ENCODE results near the gene IGFBP3. TPM values are rescaled to one million over a fixed set of nuclear protein-coding genes. Genes with fewer than 3 reads are reported as not detected.

Gene IGFBP3
- total RNA-seq, 1 donor from 2014 or later = 22.0 TPM

- no peak for DNase-seq (ENCODE audit: low spot score)
- Mint-ChIP-seq H3K36me3 (no peaks in the 10 kb centered on the region), H3K9me3 (peaks cover 3% of the 10 kb centered on the region), H3K27me3 (ENCODE audit: insufficient read depth, low read depth) (peaks cover 9% of the 10 kb centered on the region), H3K27ac (no peak overlapping the region), H3K4me3 (no peak overlapping the region), H3K4me1 (no peaks in the 10 kb centered on the region)
- Histone ChIP-seq H3K79me2 (ENCODE audit: low read depth) (no peaks in the 10 kb centered on the region), H4K20me1 (ENCODE audit: low read depth) (no peaks in the 10 kb centered on the region), H3K9me3 (ENCODE audit: low read depth) (no peaks in the 10 kb centered on the region), H3K4me2 (no peak overlapping the region), H2AFZ (replicated peaks) (no peak overlapping the region), H3F3A (ENCODE audit: low read depth) (no peaks in the 10 kb centered on the region), H3K4me1 (no peaks in the 10 kb centered on the region), H3K4me3 (no peak overlapping the region), H3K9ac (no peak overlapping the region), H3K27ac (no peak overlapping the region), H3K27me3 (peaks cover 13% of the 10 kb centered on the region), H3K36me3 (no peaks in the 10 kb centered on the region)
- TF ChIP-seq CTCF (IDR thresholded peaks at IDR 0.05) (no peak), EZH2phosphoT487 (IDR thresholded peaks at IDR 0.05) (no peak), EZH2 (IDR thresholded peaks at IDR 0.05) (no peak)
Observed at GRCh38 chr7:45881759-45882464, 39.2 kb downstream of the IGFBP3 start.

- no peaks in the 10 kb centered on the region for H3K36me3 Mint-ChIP-seq
- no peak for DNase-seq (ENCODE audit: low spot score)
- Histone ChIP-seq H3K36me3 (no peaks in the 10 kb centered on the region), H3K27ac (no peak overlapping the region), H3K9ac (no peak overlapping the region), H3K27me3 (peaks cover 7% of the 10 kb centered on the region), H3K79me2 (ENCODE audit: low read depth) (no peaks in the 10 kb centered on the region), H3K4me3 (no peak overlapping the region), H2AFZ (replicated peaks) (no peak overlapping the region), H3K9me3 (ENCODE audit: low read depth) (no peaks in the 10 kb centered on the region), H3F3A (ENCODE audit: low read depth) (no peaks in the 10 kb centered on the region), H3K4me2 (no peak overlapping the region), H4K20me1 (ENCODE audit: low read depth) (no peaks in the 10 kb centered on the region), H3K4me1 (no peaks in the 10 kb centered on the region)
- H3K27ac Mint-ChIP-seq = no peak overlapping the region
- peaks cover 5% of the 10 kb centered on the region for H3K27me3 Mint-ChIP-seq (ENCODE audit: insufficient read depth, low read depth)
- H3K4me1 Mint-ChIP-seq = no peaks in the 10 kb centered on the region
- peaks cover 3% of the 10 kb centered on the region for H3K9me3 Mint-ChIP-seq
- H3K4me3 Mint-ChIP-seq = no peak overlapping the region
- TF ChIP-seq CTCF (IDR thresholded peaks at IDR 0.05) = no peak
Observed at GRCh38 chr7:45881280-45881758, 39.8 kb downstream of the IGFBP3 start.

GRCh38 chr7:45880433-45880860 lies 40.6 kb downstream of the IGFBP3 start:
- Histone ChIP-seq H3K36me3 (no peaks in the 10 kb centered on the region), H3K27ac (no peak overlapping the region), H3K27me3 (no peaks in the 10 kb centered on the region), H3K4me1 (no peaks in the 10 kb centered on the region), H3F3A (ENCODE audit: low read depth) (no peaks in the 10 kb centered on the region), H3K4me3 (no peak overlapping the region), H4K20me1 (ENCODE audit: low read depth) (no peaks in the 10 kb centered on the region), H3K9ac (no peak overlapping the region), H2AFZ (replicated peaks) (no peak overlapping the region), H3K9me3 (ENCODE audit: low read depth) (no peaks in the 10 kb centered on the region), H3K4me2 (no peak overlapping the region), H3K79me2 (ENCODE audit: low read depth) (no peaks in the 10 kb centered on the region)
- H3K27ac Mint-ChIP-seq = no peak overlapping the region
- TF ChIP-seq EZH2 (IDR thresholded peaks at IDR 0.05) (no peak), CTCF (IDR thresholded peaks at IDR 0.05) (no peak), EZH2phosphoT487 (IDR thresholded peaks at IDR 0.05) (no peak)
- peaks cover 2% of the 10 kb centered on the region for H3K27me3 Mint-ChIP-seq (ENCODE audit: insufficient read depth, low read depth)
- no peaks in the 10 kb centered on the region for H3K4me1 Mint-ChIP-seq
- H3K9me3 Mint-ChIP-seq = peaks cover 3% of the 10 kb centered on the region
- DNase-seq (ENCODE audit: low spot score) = no peak
- H3K36me3 Mint-ChIP-seq = no peaks in the 10 kb centered on the region
- H3K4me3 Mint-ChIP-seq = no peak overlapping the region
